Right renal cortex interstitium (tissue), 3 donors: ENCODE results near the gene TMEM243. TPM values are rescaled to one million over a fixed set of nuclear protein-coding genes. Genes with fewer than 3 reads are reported as not detected.
"Not testable (repeated sequence)": the region's sequence is repeated elsewhere in the genome, so short reads cannot be mapped to it uniquely, and the experiment has no call there.

ENCODE experiments used
- DNase-seq, 3 donors: peaks; one replicate each; pipeline ENCODE4 v3.0.0-alpha.2; 2013; ENCODE audit warnings: low read depth in 3 of 3, low spot score in 2 of 3
- polyA plus RNA-seq, 3 donors: library from polyadenylated mRNA; unstranded; fragments of 120-200 nt; gene quantifications; one replicate each; pipeline ENCODE4 v1.2.1, GENCODE V29; 2013; ENCODE audit not compliant: insufficient read length in 3 of 3

The TMEM243 gene
- polyA plus RNA-seq, 3 donors = 39.1 to 40.9 (median 40.1) TPM

- DNase-seq = no peak
Measured at GRCh38 chr7:87213252-87213651, 6.3 kb downstream of the TMEM243 start.

GRCh38 chr7:87212498-87212897 is 7.0 kb downstream of the TMEM243 start:
- DNase-seq = no peak

GRCh38 chr7:87210506-87210905 is 9.0 kb downstream of the TMEM243 start:
- DNase-seq = no peak

GRCh38 chr7:87209295-87209924 is 10.1 kb downstream of the TMEM243 start:
- DNase-seq = no peak

- DNase-seq = no peak
Measured at GRCh38 chr7:87206361-87206760, 13.2 kb downstream of the TMEM243 start.

GRCh38 chr7:87205701-87206100 is 13.8 kb downstream of the TMEM243 start:
- DNase-seq = not testable (repeated sequence)

DNA sequence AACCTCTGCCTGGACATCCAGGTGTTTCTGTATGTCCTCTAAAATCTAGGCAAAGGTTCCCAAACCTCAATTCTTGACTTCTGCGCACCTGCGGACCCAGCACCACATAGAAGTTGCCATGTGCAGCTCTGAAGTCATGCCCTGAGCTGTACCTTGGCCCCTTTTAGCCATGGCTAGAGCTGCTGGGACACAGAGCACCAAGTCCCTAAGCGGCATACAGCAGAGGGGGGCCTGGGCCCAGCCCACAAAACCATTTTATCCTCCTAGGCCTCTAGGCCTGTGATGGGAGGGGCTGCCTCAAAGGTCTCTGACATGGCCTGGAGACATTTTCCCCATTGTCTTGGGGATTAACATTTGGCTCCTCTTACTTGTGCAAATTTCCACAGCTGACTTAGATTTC is 14.6 kb downstream of the TMEM243 start:
- DNase-seq = no peak

DNA sequence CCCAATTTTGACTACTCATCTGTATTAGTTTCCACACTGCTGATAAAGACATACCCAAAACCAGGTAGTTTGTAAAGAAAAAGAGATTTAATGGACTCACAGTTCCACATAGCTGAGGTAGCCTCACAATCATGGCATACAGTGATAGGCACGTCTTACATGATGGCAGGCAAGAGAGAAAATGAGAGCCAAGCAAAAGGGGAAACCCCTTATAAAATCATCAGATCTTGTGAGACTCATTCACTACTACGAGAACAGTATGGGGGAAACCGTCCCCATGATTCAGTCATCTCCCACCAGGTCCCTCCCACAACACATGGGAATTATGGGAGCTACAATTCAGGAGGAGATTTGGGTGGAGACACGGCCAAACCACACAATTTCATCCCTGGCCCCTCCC is 15.6 kb downstream of the TMEM243 start:
- not testable (repeated sequence) for DNase-seq

DNA sequence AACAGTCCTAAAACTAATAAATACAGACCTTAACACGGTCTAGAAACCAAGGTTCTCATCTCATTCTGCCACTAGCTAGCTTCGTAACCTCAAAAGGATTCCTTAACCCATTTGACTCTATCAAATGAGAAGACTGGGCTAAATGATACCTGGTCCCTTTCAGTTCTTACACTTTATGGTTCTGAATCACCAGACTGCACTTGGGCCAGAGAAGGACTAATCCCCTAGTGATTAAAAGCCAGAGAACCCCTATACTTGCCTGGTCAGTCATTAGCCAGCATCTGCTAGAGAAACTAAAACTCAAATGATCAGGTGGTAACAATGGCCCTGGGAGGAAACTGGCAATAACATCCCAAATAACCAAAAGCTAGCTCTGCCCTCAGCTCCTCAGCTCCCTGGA is 16.8 kb downstream of the TMEM243 start:
- no peak for DNase-seq

GRCh38 chr7:87202208-87202607 is 17.3 kb downstream of the TMEM243 start:
- no peak for DNase-seq

DNA sequence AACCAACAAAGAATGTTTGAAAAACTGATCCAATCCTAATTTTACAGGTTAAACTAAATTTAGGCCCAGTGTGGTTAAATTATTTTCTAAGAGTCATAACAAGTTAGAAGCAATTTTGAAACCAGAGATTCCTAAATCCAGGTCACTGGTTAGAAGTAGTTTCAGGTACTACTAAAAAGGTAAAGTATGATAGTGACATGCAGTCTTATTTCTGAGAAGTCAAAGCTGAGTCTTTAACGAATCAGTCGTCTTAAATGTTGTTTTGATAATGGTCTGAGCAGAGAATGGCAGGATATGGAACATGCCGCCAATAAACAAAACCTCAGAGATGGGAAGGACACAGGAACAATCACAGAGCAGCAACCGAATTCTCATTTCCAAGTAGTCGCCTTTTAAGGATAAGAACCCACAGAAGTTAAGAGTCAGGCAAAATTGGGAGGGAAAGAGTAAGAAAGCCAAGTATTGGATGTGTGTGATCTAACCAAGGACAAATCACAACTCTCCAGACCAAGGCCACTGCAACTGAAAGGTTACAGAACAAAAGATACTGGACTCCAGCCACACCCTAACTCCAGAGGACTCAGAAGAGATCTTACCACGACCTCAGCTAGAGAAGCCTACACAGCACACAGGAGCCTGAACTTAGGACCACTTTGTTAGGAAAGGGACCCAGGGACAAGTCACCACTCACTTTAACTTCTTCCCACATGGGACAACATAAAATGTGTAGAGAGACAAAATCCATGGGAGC is 19.7 kb downstream of the TMEM243 start:
- no peak for DNase-seq

GRCh38 chr7:87199241-87199640 is 20.3 kb downstream of the TMEM243 start:
- no peak for DNase-seq

- DNase-seq = no peak
Measured at GRCh38 chr7:87193912-87194311, 25.6 kb downstream of the TMEM243 start.

GRCh38 chr7:87192784-87193487 is 26.6 kb downstream of the TMEM243 start:
- DNase-seq = no peak

DNA sequence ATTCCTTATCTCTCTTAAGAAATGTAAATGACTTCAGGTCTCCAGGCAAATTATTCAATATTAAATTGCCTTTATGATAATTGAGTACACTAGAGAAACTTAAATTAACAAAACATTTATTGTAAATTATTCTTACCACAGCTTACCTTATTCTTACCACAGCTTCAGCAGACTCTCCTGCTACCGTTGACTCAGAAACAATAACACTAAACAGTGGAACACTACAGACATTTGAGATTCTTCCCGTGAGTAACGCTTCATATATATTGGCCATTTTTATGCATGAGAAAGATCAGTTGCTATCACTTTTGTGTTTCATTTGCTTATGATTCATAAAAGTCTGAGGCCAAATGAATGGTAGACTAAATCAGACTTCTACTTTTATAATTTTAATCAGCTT is 28.7 kb downstream of the TMEM243 start:
- DNase-seq = no peak

DNA sequence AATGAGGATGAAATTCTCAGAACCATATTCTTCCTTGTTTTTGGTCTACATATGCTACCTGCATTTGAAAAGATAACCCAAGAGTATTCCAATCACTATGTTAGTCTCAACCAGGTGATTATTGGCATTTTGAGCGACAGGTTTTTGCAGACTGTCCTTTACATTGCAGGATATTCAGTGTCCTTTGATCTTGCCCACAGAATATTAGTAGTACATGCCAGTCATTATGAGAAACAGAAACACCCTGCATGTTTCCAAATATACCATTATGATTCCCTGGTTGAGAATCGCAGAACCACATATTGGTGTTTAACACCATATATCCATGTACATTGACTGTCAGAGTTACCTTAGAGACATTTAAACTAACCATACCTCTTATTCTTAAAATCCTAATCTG is 30.6 kb downstream of the TMEM243 start:
- DNase-seq = no peak

DNA sequence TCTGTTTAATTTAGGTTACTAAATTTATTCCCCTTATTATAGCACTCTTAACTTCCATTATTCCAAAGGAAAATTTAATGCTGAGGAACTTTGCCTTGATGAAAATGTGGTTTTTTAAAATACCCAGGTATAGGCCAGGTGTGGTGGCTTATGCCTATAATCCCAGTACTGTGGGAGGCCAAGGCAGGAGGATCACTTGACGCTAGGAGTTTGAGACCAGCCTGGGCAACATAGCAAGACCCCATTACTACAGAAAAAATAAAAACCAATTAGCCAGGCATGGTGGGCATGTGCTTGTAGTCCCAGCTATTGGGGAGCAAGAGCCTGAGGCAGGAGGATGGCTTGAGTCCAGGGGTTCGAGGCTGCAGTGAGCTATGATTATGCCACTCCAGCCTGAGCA is 32.4 kb downstream of the TMEM243 start:
- no peak for DNase-seq

DNA sequence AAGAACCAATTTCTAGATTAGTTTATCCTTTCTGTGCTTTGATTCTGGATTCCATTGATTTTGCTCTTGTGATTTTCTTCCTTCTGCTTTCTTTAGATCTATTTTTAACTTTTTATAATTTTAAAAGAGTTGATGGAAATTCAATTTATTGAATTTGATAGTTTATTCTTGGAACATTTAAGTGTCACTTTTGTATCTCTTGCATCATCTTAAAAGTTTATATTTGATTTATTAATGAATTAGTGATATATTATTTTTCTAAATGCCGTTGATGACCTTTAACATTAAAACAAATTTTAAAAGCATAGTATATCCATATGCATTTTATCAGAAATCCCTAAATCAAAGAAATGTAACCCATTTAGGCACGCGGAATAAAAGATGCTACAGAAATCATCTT is 40.4 kb downstream of the TMEM243 start:
- DNase-seq = no peak

DNA sequence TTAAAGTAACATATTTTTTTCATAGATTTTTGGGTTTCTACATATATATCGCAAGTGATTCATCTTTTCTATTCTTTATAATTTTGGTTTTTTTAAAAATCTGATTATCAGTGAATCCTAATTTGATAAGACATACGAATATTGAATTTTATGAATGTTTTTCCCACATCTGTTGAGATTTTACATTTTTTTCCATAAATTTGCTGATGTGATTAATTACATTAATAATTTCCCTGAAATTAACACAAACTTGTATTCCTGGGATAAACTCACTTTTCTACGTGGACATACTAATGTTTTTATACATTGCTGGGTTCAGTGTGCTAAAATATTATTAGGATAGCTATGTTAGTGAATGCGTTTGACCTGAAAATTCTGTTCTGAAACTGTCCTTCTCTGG is 41.2 kb downstream of the TMEM243 start:
- DNase-seq = no peak

DNA sequence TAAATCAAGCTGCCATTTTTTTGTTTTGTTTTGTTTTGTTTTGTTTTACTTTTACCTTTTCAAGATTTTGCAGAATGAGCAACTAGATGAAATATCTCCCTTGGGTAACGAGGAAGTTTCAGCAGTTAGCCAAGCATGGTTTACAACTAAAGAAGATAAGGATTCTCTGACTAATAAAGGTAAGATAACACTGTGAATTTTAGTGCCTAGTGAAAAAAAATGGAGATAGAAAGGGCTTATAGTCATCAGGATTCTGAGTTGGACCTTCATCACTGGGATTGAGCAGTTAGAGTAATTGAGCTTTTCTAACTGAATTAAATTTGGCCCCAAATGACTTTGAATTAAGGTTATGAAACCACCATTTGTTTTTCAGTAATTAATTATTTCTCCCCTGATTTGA is 46.1 kb downstream of the TMEM243 start:
- no peak for DNase-seq

- no peak for DNase-seq
Measured at GRCh38 chr7:87171282-87171934, 48.1 kb downstream of the TMEM243 start.
